NCI-H526 (cell line): ENCODE results near the gene PRIMA1.

Source experiments
- DNase-seq, 2 experiments: peaks; one replicate each; lab custom pipeline; 2025; lab: John Stamatoyannopoulos, UW

PRIMA1 gene

DNA sequence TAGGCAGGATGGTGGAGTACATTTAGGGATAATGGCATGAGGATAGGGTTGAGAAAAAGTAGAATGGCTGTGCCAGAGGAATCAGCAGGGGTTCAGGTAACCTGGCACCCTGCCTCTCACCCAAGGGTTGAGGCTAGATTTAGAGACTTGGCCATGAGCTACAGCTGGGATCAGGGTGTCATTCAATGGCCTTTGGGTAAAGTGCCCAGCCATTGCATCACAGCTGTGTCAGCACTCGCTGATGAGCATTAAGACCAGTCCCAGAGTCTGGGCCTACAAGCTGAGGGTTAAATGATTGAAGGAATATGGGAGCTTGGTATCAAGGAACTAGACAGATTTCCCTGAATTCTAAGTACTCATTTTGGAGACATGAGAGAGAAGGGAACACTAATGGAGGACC is 113.9 kb downstream of the PRIMA1 start:
- DNase-seq, result no peak

GRCh38 chr14:93669632-93670031 is 118.7 kb downstream of the PRIMA1 start:
- no peak for DNase-seq
